ENCODE data around the gene TBC1D22A.

Gene TBC1D22A

DNA sequence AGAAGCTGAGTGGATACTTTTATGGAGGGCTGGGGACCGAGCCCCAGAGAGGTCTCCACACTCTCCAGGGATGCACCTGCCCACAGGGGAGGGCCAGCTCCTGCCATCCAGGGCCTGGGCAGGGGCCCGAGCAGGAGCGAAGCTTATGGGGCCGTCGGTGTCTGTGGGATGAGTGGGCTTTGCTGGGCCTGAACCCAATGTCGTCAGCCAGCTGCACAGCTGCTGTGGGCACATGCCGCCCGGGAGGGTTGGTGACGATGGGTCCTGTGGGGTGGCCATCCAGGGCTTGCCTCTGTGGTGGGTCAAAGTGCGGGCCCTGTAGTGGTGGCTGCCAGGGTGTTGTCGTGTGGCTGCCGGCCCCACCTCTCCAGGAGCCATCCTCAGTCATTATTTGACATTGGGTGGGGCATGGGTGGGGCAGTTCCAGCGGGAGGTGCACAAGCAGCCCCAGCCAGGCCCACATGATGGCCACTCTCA lies 447.1 kb downstream of the TBC1D22A start:
- H3K9me3 ChIP-seq (ENCODE audit: low read length) = no peaks in the 10 kb centered on the region
- no peaks in the 10 kb centered on the region for H3K9me2 ChIP-seq (ENCODE audit: low read depth, low read length)
- no peak overlapping the region for H3K27ac ChIP-seq (ENCODE audit: low read depth, low read length, poor library complexity, severe bottlenecking)
- H3K4me2 ChIP-seq (ENCODE audit: low read length) = no peak overlapping the region
- TF ChIP-seq EZH2 (IDR thresholded peaks at IDR 0.05; ENCODE audit: borderline replicate concordance, low read length) = no peak
- TF ChIP-seq, protein P1, sequence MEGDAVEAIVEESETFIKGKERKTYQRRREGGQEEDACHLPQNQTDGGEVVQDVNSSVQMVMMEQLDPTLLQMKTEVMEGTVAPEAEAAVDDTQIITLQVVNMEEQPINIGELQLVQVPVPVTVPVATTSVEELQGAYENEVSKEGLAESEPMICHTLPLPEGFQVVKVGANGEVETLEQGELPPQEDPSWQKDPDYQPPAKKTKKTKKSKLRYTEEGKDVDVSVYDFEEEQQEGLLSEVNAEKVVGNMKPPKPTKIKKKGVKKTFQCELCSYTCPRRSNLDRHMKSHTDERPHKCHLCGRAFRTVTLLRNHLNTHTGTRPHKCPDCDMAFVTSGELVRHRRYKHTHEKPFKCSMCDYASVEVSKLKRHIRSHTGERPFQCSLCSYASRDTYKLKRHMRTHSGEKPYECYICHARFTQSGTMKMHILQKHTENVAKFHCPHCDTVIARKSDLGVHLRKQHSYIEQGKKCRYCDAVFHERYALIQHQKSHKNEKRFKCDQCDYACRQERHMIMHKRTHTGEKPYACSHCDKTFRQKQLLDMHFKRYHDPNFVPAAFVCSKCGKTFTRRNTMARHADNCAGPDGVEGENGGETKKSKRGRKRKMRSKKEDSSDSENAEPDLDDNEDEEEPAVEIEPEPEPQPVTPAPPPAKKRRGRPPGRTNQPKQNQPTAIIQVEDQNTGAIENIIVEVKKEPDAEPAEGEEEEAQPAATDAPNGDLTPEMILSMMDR (IDR thresholded peaks at IDR 0.05; ENCODE audit: low read length) = no peak
- no peaks in the 10 kb centered on the region for H3F3A ChIP-seq (ENCODE audit: insufficient read depth, low read length)
- H2AFZ ChIP-seq (ENCODE audit: low read length) = no peak overlapping the region
- H3K4me3 ChIP-seq (ENCODE audit: low read depth, low read length, poor library complexity, severe bottlenecking) = no peak overlapping the region
- H3K36me3 ChIP-seq (ENCODE audit: insufficient read depth, low read length) = no peaks in the 10 kb centered on the region
- H3K27me3 ChIP-seq (ENCODE audit: insufficient read depth, low read length) = 0 out of 2 replicates have a peak, but pooled peaks cover 3% of the 10 kb centered on the region
- H3K9ac ChIP-seq (ENCODE audit: low read length) = no peak overlapping the region
- H3K4me1 ChIP-seq (ENCODE audit: insufficient read depth, low read length, severe bottlenecking) = no peaks in the 10 kb centered on the region
- no peaks in the 10 kb centered on the region for H4K20me1 ChIP-seq (ENCODE audit: insufficient read depth, low read length)
- H3K79me2 ChIP-seq (ENCODE audit: insufficient read depth, low read length) = no peaks in the 10 kb centered on the region

- H3K79me2 ChIP-seq (ENCODE audit: insufficient read depth, low read length) = no peaks in the 10 kb centered on the region
- H2AFZ ChIP-seq (ENCODE audit: low read length) = no peak overlapping the region
- no peak overlapping the region for H3K27ac ChIP-seq (ENCODE audit: low read depth, low read length, poor library complexity, severe bottlenecking)
- no peaks in the 10 kb centered on the region for H3K9me3 ChIP-seq (ENCODE audit: low read length)
- H3K4me3 ChIP-seq (ENCODE audit: low read depth, low read length, poor library complexity, severe bottlenecking) = no peak overlapping the region
- no peak overlapping the region for H3K4me2 ChIP-seq (ENCODE audit: low read length)
- H3K9ac ChIP-seq (ENCODE audit: low read length) = no peak overlapping the region
- 0 out of 2 replicates have a peak, but pooled peaks cover 3% of the 10 kb centered on the region for H3K27me3 ChIP-seq (ENCODE audit: insufficient read depth, low read length)
- no peaks in the 10 kb centered on the region for H3K36me3 ChIP-seq (ENCODE audit: insufficient read depth, low read length)
- H3K4me1 ChIP-seq (ENCODE audit: insufficient read depth, low read length, severe bottlenecking) = no peaks in the 10 kb centered on the region
- H4K20me1 ChIP-seq (ENCODE audit: insufficient read depth, low read length) = no peaks in the 10 kb centered on the region
- TF ChIP-seq, protein P1 (IDR thresholded peaks at IDR 0.05; ENCODE audit: low read length) = no peak
- TF ChIP-seq EZH2 (IDR thresholded peaks at IDR 0.05; ENCODE audit: borderline replicate concordance, low read length) = no peak
- H3K9me2 ChIP-seq (ENCODE audit: low read depth, low read length) = no peaks in the 10 kb centered on the region
- no peaks in the 10 kb centered on the region for H3F3A ChIP-seq (ENCODE audit: insufficient read depth, low read length)
Observed at GRCh38 chr22:47210112-47210657, 447.7 kb downstream of the TBC1D22A start.

GRCh38 chr22:47210686-47211085 lies 448.2 kb downstream of the TBC1D22A start:
- H3K9me3 ChIP-seq (ENCODE audit: low read length) = no peaks in the 10 kb centered on the region
- TF ChIP-seq EZH2 (IDR thresholded peaks at IDR 0.05; ENCODE audit: borderline replicate concordance, low read length) = no peak
- TF ChIP-seq, protein P1 (IDR thresholded peaks at IDR 0.05; ENCODE audit: low read length) = no peak
- H3K9me2 ChIP-seq (ENCODE audit: low read depth, low read length) = no peaks in the 10 kb centered on the region

More at GRCh38 chr22:47210686-47211085, 448.2 kb downstream of the TBC1D22A start:
- H4K20me1 ChIP-seq (ENCODE audit: insufficient read depth, low read length) = no peaks in the 10 kb centered on the region
- no peaks in the 10 kb centered on the region for H3K79me2 ChIP-seq (ENCODE audit: insufficient read depth, low read length)
- no peaks in the 10 kb centered on the region for H3K4me1 ChIP-seq (ENCODE audit: insufficient read depth, low read length, severe bottlenecking)
- H3K4me3 ChIP-seq (ENCODE audit: low read depth, low read length, poor library complexity, severe bottlenecking) = no peak overlapping the region
- no peaks in the 10 kb centered on the region for H3F3A ChIP-seq (ENCODE audit: insufficient read depth, low read length)
- no peak overlapping the region for H3K4me2 ChIP-seq (ENCODE audit: low read length)
- no peaks in the 10 kb centered on the region for H3K36me3 ChIP-seq (ENCODE audit: insufficient read depth, low read length)
- 0 out of 2 replicates have a peak, but pooled peaks cover 3% of the 10 kb centered on the region for H3K27me3 ChIP-seq (ENCODE audit: insufficient read depth, low read length)
- H2AFZ ChIP-seq (ENCODE audit: low read length) = no peak overlapping the region
- H3K9ac ChIP-seq (ENCODE audit: low read length) = no peak overlapping the region
- H3K27ac ChIP-seq (ENCODE audit: low read depth, low read length, poor library complexity, severe bottlenecking) = no peak overlapping the region
